Adipose tissue (tissue), 3 donors: Measurements from ENCODE around the gene RCCD1. TPM values are rescaled to one million over a fixed set of nuclear protein-coding genes. Genes with fewer than 3 reads are reported as not detected.

Experiments
- H3K27ac ChIP-seq: one replicate; pipeline ENCODE4 v1.5.1; 2013; ENCODE audit warnings: low read depth, low read length
- WGBS, 3 donors: extraction: QIAGEN DNeasy Blood & Tissue Kit; methylation state at CpG; one replicate each; pipeline ENCODE4 v1.1.7; 2013; 5-methylcytosine and 5-hydroxymethylcytosine counted together
- polyA plus RNA-seq, 3 donors: library from polyadenylated mRNA; stranded (reverse); fragments of 200-250 nt; gene quantifications; one replicate each; pipeline ENCODE4 v1.2.3, GENCODE V29; 2013
- donor health status: healthy with polysubstance abuse.
- donor health status: Bipolar disorder and iron deficiency.
- donor health status: healthy.

Gene RCCD1
- polyA plus RNA-seq, 3 donors = 4.8 to 7.9 (median 6.2) TPM

GRCh38 chr15:90934949-90935751 is 19.5 kb upstream of the RCCD1 start, which contains the start of gene UNC45A:
UNC45A (plus strand) TSS chr15:90935285; CDS start chr15:90935325, 40 bp downstream.
- H3K27ac ChIP-seq = no peak within 1 kb of the TSS
- 0 to 1% (median 0%) methylated on average over 50 to 65 of the region's 65 CpGs for WGBS, 3 donors

- no peak overlapping the region for H3K27ac ChIP-seq
- 64 to 87% (median 71%) methylated on average over 1 of the region's 1 CpG for WGBS, 3 donors
Observed at GRCh38 chr15:90936823-90937222, 17.9 kb upstream of the RCCD1 start.

- 88 to 93% (median 92%) methylated on average over 5 of the region's 5 CpGs for WGBS, 3 donors
Observed at GRCh38 chr15:90938261-90938660, 16.4 kb upstream of the RCCD1 start.

GRCh38 chr15:90939756-90940155 is 14.9 kb upstream of the RCCD1 start:
- WGBS, 3 donors = 84 to 94% (median 85%) methylated on average over 6 to 7 of the region's 7 CpGs

More at GRCh38 chr15:90938261-90938660, 16.4 kb upstream of the RCCD1 start:
- no peak overlapping the region for H3K27ac ChIP-seq

GRCh38 chr15:90941038-90941437 is 13.6 kb upstream of the RCCD1 start:
- WGBS, 3 donors = 97 to 99% (median 99%) methylated on average over 4 of the region's 4 CpGs
- H3K27ac ChIP-seq = no peak overlapping the region

More at GRCh38 chr15:90939756-90940155, 14.9 kb upstream of the RCCD1 start:
- H3K27ac ChIP-seq = no peak overlapping the region

- 86 to 91% (median 89%) methylated on average over 12 of the region's 12 CpGs for WGBS, 3 donors
Observed at GRCh38 chr15:90942354-90943120, 12.1 kb upstream of the RCCD1 start.

GRCh38 chr15:90945091-90945490 is 9.6 kb upstream of the RCCD1 start:
- no peak overlapping the region for H3K27ac ChIP-seq
- WGBS, 3 donors = 70 to 89% (median 73%) methylated on average over 7 of the region's 7 CpGs

More at GRCh38 chr15:90942354-90943120, 12.1 kb upstream of the RCCD1 start:
- H3K27ac ChIP-seq = no peak overlapping the region

GRCh38 chr15:90946538-90946937 is 8.1 kb upstream of the RCCD1 start:
- H3K27ac ChIP-seq = no peak overlapping the region
- WGBS, 3 donors = 92 to 93% (median 93%) methylated on average over 16 of the region's 16 CpGs

GRCh38 chr15:90946941-90947576 is 7.6 kb upstream of the RCCD1 start:
- 78 to 89% (median 84%) methylated on average over 8 of the region's 8 CpGs for WGBS, 3 donors
- H3K27ac ChIP-seq = no peak overlapping the region

- WGBS, 3 donors = 88 to 93% (median 89%) methylated on average over 18 of the region's 18 CpGs
- H3K27ac ChIP-seq = no peak overlapping the region
Observed at GRCh38 chr15:90947577-90948357, 6.9 kb upstream of the RCCD1 start.

- 90 to 98% (median 98%) methylated on average over 8 of the region's 8 CpGs for WGBS, 3 donors
Observed at GRCh38 chr15:90948506-90948905, 6.2 kb upstream of the RCCD1 start.

GRCh38 chr15:90949979-90950675 is 4.6 kb upstream of the RCCD1 start:
- H3K27ac ChIP-seq = no peak overlapping the region
- 92 to 97% (median 94%) methylated on average over 23 of the region's 23 CpGs for WGBS, 3 donors

More at GRCh38 chr15:90948506-90948905, 6.2 kb upstream of the RCCD1 start:
- H3K27ac ChIP-seq = no peak overlapping the region

GRCh38 chr15:90950676-90951075 is 4.0 kb upstream of the RCCD1 start:
- WGBS, 3 donors = 93 to 98% (median 97%) methylated on average over 6 of the region's 6 CpGs
- no peak overlapping the region for H3K27ac ChIP-seq

- H3K27ac ChIP-seq = no peak overlapping the region
- WGBS, 3 donors = 88 to 94% (median 92%) methylated on average over 14 of the region's 14 CpGs
Observed at GRCh38 chr15:90952901-90953677, 1.6 kb upstream of the RCCD1 start.

GRCh38 chr15:90953947-90954711 is 555 bp upstream of the RCCD1 start:
- WGBS, 3 donors = 68 to 75% (median 71%) methylated on average over 16 of the region's 16 CpGs
- H3K27ac ChIP-seq = no peak overlapping the region

GRCh38 chr15:90955624-90956273 is 1.1 kb downstream of the RCCD1 start:
- no peak overlapping the region for H3K27ac ChIP-seq
- 40 to 76% (median 70%) methylated on average over 20 of the region's 20 CpGs for WGBS, 3 donors
